Body of pancreas (tissue), 4 donors: ENCODE data around the gene TNS3.

Source experiments
- POLR2A ChIP-seq, 3 donors: fragments of 450-650 bp; IDR thresholded peaks; one replicate each; pipeline ENCODE4 v1.6.1; 2016; ENCODE audit warnings: antibody characterized with exemption in 3 of 3, mild to moderate bottlenecking in 2 of 3
- TF ChIP-seq, protein P1 (sequence below), 7 experiments: fragments of 450-650 bp in 4 of 7; fragments of 200-600 bp in 3 of 7; sonication (generic) in 3 of 7; IDR thresholded peaks; one replicate each; pipeline ENCODE4 v1.5.1; 2016 to 2019; ENCODE audit warnings: antibody characterized with exemption in 7 of 7

DNA sequence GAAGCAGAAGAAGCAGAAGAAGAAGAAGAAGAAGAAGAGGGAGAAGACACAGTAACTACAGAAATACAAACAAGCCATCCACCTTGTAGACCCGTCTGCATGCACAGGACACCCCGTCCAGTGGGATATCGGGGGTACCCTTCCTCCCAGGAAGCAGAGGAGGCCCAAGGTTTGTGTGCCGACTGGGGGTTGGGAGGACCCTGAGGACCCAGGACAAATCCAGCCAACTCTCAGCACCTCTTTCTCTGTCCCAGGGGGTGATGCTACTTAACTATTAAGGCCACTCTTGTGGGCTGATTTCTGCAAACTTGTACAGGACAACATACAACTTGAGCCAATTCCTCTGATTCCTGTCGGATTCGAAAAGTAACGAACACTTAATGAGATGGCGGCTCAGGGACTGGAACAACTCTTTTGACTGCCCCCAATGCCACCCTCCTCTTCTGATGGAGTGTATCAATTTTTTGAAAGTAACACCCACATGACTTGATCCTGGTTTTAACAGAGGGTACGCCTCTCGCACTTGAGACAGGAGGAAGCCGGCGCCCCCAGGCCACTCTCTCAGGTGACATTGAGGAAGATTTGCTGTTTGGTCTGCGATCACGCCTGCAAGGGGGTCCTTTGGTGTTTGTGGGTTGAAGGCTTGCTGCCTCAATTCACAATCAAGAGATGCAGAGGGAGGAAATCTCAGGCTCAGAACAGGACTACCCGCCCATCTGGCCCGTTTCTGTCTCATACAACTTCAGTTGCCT lies 192.6 kb downstream of the TNS3 start:
- TF ChIP-seq, protein P1, sequence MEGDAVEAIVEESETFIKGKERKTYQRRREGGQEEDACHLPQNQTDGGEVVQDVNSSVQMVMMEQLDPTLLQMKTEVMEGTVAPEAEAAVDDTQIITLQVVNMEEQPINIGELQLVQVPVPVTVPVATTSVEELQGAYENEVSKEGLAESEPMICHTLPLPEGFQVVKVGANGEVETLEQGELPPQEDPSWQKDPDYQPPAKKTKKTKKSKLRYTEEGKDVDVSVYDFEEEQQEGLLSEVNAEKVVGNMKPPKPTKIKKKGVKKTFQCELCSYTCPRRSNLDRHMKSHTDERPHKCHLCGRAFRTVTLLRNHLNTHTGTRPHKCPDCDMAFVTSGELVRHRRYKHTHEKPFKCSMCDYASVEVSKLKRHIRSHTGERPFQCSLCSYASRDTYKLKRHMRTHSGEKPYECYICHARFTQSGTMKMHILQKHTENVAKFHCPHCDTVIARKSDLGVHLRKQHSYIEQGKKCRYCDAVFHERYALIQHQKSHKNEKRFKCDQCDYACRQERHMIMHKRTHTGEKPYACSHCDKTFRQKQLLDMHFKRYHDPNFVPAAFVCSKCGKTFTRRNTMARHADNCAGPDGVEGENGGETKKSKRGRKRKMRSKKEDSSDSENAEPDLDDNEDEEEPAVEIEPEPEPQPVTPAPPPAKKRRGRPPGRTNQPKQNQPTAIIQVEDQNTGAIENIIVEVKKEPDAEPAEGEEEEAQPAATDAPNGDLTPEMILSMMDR (IDR thresholded peaks at IDR 0.05): no peak
- TF ChIP-seq POLR2A (IDR thresholded peaks at IDR 0.05): no peak
